ENCODE measurements around the gene RSPH6A. TPM values are rescaled to one million over a fixed set of nuclear protein-coding genes. Genes with fewer than 3 reads are reported as not detected.
A peak's percentile ranks its signal among the peaks of the same experiment; 100 is the strongest.

Gene RSPH6A
- polyA plus RNA-seq, 1 of the 3 experiments (the other 2 are of a cell fraction), result 0.02 TPM

- Histone ChIP-seq H3K36me3 (replicated peaks in 1 of 2; ENCODE audit: control insufficient read depth in 1 of 2, insufficient read depth in 2 of 2, low read length in 1 of 2) (peaks cover 15 to 35% of the 10 kb centered on the region in 2 experiments), H2AFZ (ENCODE audit: low read depth) (no peak overlapping the region), H3K4me2 (peak overlapping the region; percentile 90; the same call in 1 of the 2 replicates), H3K9ac (no peak overlapping the region), H3K79me2 (ENCODE audit: insufficient read depth) (peaks cover 30% of the 10 kb centered on the region), H3F3A (replicated peaks; ENCODE audit: insufficient read depth) (peaks cover 29% of the 10 kb centered on the region), H4K20me1 (ENCODE audit: insufficient read depth) (0 out of 2 replicates have a peak, but pooled peaks cover 8% of the 10 kb centered on the region), H3K9me3 (no peaks in the 10 kb centered on the region), H3K4me3 (ENCODE audit: low read depth in 2 of 2, low read length in 1 of 2) (peak overlapping the region in 1 of 2 experiments; percentile 49; a peak in 1 of 4 replicates), H3K27ac (ENCODE audit: low read depth in 2 of 2, low read length in 1 of 2) (no peak overlapping the region), H3K4me1 (ENCODE audit: control insufficient read depth in 1 of 2, insufficient read depth in 2 of 2, low read depth in 1 of 2, low read length in 1 of 2) (peaks cover 22 to 30% of the 10 kb centered on the region in 2 experiments; a peak in 3 of 4 replicates), H3K9me2 (no peaks in the 10 kb centered on the region), H3K27me3 (ENCODE audit: insufficient read depth) (no peaks in the 10 kb centered on the region)
- no peak for TF ChIP-seq MEF2A (IDR thresholded peaks at IDR 0.05; ENCODE audit: borderline replicate concordance, low read depth)
- TF ChIP-seq PBX3 (IDR thresholded peaks at IDR 0.05), result peak; percentile 47; the same call in 1 of the 2 replicates
- ChIA-PET CTCF (interaction anchor here (1.0 to 1.3 kb wide), 3 partner anchors 9 to 38 kb away, joined by 3 to 10 read pairs (median 5); no protein-coding TSS in a partner anchor), POLR2A (no interaction called here)
- peak; percentile 89 for DNase-seq
- WGBS (ENCODE audit: low lambda C conversion rate), result 86% methylated on average over 46 of the region's 48 CpGs
These were observed 35.6 kb downstream of the RSPH6A start for GRCh38 chr19:45779231-45780145.

- H3K36me3 ChIP-seq (replicated peaks in 1 of 2; ENCODE audit: control insufficient read depth in 1 of 2, insufficient read depth in 2 of 2, low read length in 1 of 2), result peaks cover 23 to 39% of the 10 kb centered on the region in 2 experiments
- peaks cover 11 to 23% of the 10 kb centered on the region in 2 experiments; a peak in 2 of 4 replicates for H3K4me1 ChIP-seq (ENCODE audit: control insufficient read depth in 1 of 2, insufficient read depth in 2 of 2, low read depth in 1 of 2, low read length in 1 of 2)
- H3K9ac ChIP-seq, result no peak overlapping the region
- H3K9me3 ChIP-seq, result no peaks in the 10 kb centered on the region
- TF ChIP-seq RAD21 (IDR thresholded peaks at IDR 0.05; ENCODE audit: low read length), result no peak
- TF ChIP-seq EZH2phosphoT487 (IDR thresholded peaks at IDR 0.05; ENCODE audit: borderline replicate concordance, low read depth), result no peak
- TF ChIP-seq POLR2AphosphoS5 (IDR thresholded peaks at IDR 0.05; ENCODE audit: low read depth, low read length), result no peak
- TF ChIP-seq PBX3 (IDR thresholded peaks at IDR 0.05), result no peak
- no peak for TF ChIP-seq FOXM1 (IDR thresholded peaks at IDR 0.05; ENCODE audit: low read depth)
- no peak for TF ChIP-seq GATA2 (CRISPR knock-in tag; IDR thresholded peaks at IDR 0.05)
- no peak for TF ChIP-seq FOXJ3 (CRISPR knock-in tag; IDR thresholded peaks at IDR 0.05)
- no peak for TF ChIP-seq RCOR1 (IDR thresholded peaks at IDR 0.05; ENCODE audit: low read length)
- no peak for TF ChIP-seq ZBTB33 (IDR thresholded peaks at IDR 0.05; ENCODE audit: borderline replicate concordance, low read depth)
- TF ChIP-seq RFX5 (IDR thresholded peaks at IDR 0.05; ENCODE audit: low read length), result no peak
- TF ChIP-seq MEF2A (IDR thresholded peaks at IDR 0.05; ENCODE audit: borderline replicate concordance, low read depth), result no peak
- TF ChIP-seq MXI1 (IDR thresholded peaks at IDR 0.05; ENCODE audit: low read depth, low read length), result no peak
- TF ChIP-seq RXRA (IDR thresholded peaks at IDR 0.05; ENCODE audit: borderline replicate concordance, low read depth), result no peak
- no peak for TF ChIP-seq USF2 (IDR thresholded peaks at IDR 0.05; ENCODE audit: borderline replicate concordance, low read depth, low read length)
- no peak for TF ChIP-seq FOSL2 (IDR thresholded peaks at IDR 0.05; ENCODE audit: borderline replicate concordance, low read depth)
- no peak overlapping the region for H3K27ac ChIP-seq (ENCODE audit: low read depth in 2 of 2, low read length in 1 of 2)
- peaks cover 27% of the 10 kb centered on the region for H3K79me2 ChIP-seq (ENCODE audit: insufficient read depth)
- H3K4me3 ChIP-seq (ENCODE audit: low read depth in 2 of 2, low read length in 1 of 2), result no peak overlapping the region
- DNase-seq, result no peak
- CTCF ChIA-PET, result no interaction called here
- H4K20me1 ChIP-seq (ENCODE audit: insufficient read depth), result 0 out of 2 replicates have a peak, but pooled peaks cover 8% of the 10 kb centered on the region
- H3K9me2 ChIP-seq, result no peaks in the 10 kb centered on the region
- peaks cover 28% of the 10 kb centered on the region for H3F3A ChIP-seq (replicated peaks; ENCODE audit: insufficient read depth)
- WGBS (ENCODE audit: low lambda C conversion rate), result 95% methylated on average over 19 of the region's 28 CpGs
- no peaks in the 10 kb centered on the region for H3K27me3 ChIP-seq (ENCODE audit: insufficient read depth)
- POLR2A ChIA-PET, result no interaction called here
- H2AFZ ChIP-seq (ENCODE audit: low read depth), result no peak overlapping the region
- H3K4me2 ChIP-seq, result no peak overlapping the region
These were observed 37.0 kb downstream of the RSPH6A start for GRCh38 chr19:45778010-45778661.
